Activated CD8-positive, alpha-beta memory T cell treated with anti-CD3 and anti-CD28 coated beads for 4 hours (primary cell): ENCODE results near the gene FOCAD.
A peak's percentile ranks its signal among the peaks of the same experiment; 100 is the strongest.
"Not testable (repeated sequence)": the region's sequence is repeated elsewhere in the genome, so short reads cannot be mapped to it uniquely, and the experiment has no call there.

Experiments
- DNase-seq, 2 donors: peaks; one replicate each; pipeline ENCODE4 v3.0.0-alpha.2; 2020; ENCODE audit warnings: low read depth in 2 of 2

The FOCAD gene

GRCh38 chr9:20973246-20973947 is 289.3 kb downstream of the FOCAD start:
- DNase-seq, result not testable (repeated sequence)

DNA sequence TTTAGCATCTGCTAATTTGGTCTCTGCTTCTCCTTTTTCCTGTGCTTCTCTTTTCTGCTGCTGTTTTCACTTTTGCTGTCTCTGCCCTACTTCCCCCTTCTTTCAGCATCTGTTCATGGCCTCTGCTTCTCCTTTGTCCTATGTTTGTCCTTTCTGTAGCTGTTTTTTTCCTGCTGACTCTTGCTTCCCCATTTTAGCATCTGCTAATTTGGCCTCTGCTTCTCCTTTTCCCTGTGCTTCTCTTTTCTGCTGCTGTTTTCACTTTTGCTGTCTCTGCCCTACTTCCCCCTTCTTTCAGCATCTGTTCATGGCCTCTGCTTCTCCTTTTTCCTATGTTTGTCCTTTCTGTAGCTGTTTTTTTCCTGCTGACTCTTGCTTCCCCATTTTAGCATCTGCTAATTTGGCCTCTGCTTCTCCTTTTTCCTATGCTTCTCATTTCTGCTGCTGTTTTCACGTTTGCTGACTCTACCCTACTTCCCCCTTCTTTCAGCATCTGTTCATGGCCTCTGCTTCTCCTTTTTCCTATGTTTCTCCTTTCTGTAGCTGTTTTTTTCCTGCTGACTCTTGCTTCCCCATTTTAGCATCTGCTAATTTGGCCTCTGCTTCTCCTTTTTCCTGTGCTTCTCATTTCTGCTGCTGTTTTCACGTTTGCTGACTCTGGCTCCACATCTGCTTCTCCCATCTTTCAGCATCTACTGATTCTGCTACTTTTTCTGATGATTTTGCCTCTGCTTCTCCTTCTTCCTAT is 290.3 kb downstream of the FOCAD start:
- not testable (repeated sequence) for DNase-seq

- no peak for DNase-seq
Observed at GRCh38 chr9:20978249-20978648, 294.2 kb downstream of the FOCAD start.

- DNase-seq, result no peak
Observed at GRCh38 chr9:20980832-20981455, 296.9 kb downstream of the FOCAD start.

DNA sequence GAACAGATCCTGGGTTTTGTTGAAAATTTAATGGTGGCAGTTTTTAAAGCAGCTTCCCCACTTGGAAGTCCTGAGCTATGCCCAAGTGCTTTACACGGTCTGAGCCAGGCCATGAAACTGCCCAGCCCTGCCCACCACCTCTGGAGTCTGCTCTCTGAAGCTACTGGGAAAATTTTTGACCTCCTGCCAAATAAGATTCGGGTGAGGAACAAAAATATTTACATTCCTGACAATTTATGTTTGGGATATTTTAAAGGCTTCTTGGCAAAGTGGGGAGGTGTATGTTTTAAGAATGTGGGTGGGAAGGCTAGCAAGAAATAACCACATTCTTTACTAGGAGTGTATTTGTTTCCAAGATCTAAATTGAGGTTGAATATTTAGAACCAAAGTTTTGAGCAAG is 297.4 kb downstream of the FOCAD start:
- DNase-seq, result no peak

DNA sequence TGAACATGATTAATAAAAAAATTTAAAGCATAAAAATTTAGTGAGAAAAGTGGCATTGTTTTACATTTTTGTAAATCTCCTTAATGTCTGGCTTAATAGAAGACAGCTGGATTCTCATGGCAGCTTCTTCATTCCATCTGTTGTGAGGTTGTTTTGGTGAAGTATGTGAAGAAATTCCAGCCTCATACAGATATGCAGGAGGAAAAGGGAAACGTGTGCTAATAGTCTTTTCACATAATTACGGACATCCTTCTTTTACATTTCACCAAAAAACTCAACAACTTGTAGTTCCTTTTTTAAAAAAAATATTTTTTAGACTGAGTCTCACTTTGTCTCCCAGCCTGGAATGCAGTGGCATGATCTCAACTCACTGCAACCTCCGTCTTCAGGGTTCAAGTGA is 300.4 kb downstream of the FOCAD start:
- DNase-seq, result no peak

GRCh38 chr9:20985851-20986600 is 302.0 kb downstream of the FOCAD start:
- no peak for DNase-seq

- DNase-seq, result no peak
Observed at GRCh38 chr9:20987521-20987920, 303.5 kb downstream of the FOCAD start.

GRCh38 chr9:20988061-20988460 is 304.0 kb downstream of the FOCAD start:
- no peak for DNase-seq

DNA sequence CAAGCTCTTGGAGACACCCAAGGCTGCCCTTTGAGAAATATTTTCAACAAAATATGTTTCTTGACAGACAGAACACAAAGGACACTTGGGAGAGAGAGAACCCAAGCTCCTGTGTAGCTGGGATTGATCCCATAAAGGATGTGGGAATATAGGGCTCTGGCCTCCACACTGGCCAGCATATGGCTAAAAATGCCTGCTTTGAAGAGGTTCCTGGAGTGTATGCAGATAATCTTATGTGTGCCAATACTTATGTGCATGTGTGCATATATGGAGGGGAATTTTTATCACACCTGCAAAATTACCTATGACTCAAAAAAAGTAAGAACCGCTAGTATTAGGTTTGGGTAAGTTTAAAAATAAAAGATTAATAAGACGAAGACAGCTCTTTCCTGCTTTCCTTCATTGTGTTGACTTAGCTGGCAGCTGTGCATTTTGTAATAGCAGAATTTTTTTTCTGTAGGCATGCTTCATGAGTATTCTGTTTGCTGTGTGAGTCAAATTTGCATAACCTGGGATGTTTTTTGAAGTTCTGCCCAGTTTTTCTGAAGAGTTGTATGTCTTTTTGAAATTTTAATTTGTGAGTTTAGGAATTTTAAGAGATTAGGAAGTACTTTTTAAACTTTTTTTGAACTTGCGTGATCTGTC is 304.7 kb downstream of the FOCAD start:
- no peak for DNase-seq

- no peak for DNase-seq
Observed at GRCh38 chr9:20989923-20990341, 305.9 kb downstream of the FOCAD start.

DNA sequence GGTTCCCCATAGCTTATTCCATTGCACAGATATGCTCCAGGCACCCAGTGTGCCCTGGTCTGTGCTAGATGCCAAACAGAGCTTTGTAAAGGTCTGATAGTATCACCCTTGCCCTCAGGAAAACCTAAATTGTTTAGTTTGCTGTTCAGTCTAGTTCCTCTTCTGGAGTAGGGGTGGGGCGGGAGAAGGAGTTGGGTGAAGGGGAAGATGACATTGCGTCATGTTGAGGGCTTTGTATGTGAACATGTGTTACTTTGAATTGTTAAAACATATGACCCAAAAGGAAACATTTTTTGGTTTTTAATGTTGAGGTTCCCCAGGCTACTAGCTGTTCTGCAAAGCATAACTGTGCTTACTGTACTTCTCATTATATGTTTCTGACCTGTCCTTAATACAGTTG is 306.8 kb downstream of the FOCAD start:
- DNase-seq, result no peak

DNA sequence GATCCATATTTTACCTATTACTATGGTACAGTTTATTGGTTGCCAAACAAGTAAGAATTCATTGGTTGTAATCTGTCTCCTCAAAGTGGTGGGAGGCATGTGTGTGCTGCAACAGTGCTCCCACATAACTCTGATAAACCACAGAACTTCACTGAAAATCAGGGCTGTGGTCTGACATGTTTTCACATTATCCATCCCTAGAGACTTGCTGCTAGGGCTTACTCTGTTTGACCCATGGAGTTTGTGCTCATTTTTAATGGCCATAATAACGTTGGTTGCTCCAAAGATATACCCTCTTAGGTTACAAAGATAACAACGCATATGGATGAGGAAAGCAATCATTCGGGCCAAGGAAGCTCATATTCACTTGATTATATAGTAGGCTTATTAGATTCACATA is 310.4 kb downstream of the FOCAD start:
- DNase-seq, result no peak

DNA sequence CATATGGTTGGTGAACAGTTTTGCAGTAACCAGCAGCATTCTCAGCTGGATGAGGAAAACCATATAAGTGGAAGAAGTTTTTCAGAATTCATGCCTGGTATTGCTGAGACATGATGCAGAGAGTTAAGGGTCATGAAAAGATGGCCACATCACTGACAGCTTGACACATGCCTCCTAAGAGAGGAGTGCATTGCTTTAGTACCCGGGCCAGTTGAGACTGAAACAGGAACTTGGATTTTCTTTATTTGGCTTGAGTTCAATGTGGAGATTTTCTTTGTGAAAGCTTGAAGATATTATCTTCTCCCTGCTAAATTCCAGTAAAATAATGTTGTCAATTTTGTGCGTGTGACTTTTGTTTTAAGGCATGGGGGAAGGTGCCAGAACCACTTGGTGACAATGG is 311.6 kb downstream of the FOCAD start:
- no peak for DNase-seq

- no peak for DNase-seq
Observed at GRCh38 chr9:20996809-20997208, 312.8 kb downstream of the FOCAD start.

GRCh38 chr9:20997503-20998076 is 313.5 kb downstream of the FOCAD start:
- DNase-seq, result no peak

GRCh38 chr9:21001581-21001980 is 317.5 kb downstream of the FOCAD start:
- peak in 1 of 2 donors; percentile 2 for DNase-seq

DNA sequence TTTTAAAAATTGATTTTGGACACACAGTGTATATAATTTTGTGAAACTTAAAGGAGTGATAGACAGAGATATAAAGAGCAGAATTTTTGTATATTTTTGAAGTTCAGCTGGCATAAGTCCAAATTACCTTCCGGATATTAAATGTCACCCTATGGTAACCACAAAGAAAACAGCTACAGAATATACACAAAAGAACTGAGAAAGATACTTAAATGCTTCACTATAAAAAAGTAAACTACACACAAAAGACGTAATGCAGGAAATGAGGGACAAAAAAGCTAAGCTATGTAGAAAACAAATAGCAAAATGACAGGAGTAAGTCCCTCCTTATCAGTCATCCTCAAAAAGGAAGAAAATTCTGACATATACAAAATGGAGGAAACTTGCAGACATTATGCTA is 318.0 kb downstream of the FOCAD start:
- no peak for DNase-seq

GRCh38 chr9:21015129-21015815 is 331.2 kb downstream of the FOCAD start:
- no peak for DNase-seq

DNA sequence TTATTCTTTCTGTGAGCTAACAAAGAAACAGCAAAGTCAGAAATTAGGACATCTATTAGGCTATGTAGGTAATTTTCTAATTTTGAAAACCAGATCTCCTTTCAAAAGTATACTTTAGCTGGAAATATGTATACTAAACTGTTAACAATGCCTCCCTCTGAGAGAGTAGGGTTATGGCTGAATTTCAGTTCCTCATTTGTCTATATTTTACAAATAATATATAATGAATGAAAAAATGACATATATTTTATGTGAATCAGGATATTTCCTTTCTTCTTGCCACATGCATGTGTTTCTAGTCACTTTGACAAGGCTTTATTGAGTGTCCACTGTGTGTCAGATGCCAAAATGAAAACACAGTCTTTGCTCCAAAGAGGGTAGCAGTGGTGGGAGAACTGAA is 331.9 kb downstream of the FOCAD start:
- DNase-seq, result no peak
